Measurements from ENCODE around the gene ZNF436. TPM values are rescaled to one million over a fixed set of nuclear protein-coding genes. Genes with fewer than 3 reads are reported as not detected.

Gene ZNF436
- total RNA-seq, 4 donors from 2014 or later = 6.0 to 7.1 (median 6.8) TPM

- peak overlapping the region; percentile 82 to 99 (median 92) for H3K4me3 ChIP-seq
- no peak for TF ChIP-seq POLR2A (IDR thresholded peaks at IDR 0.05)
- TF ChIP-seq, protein P1, sequence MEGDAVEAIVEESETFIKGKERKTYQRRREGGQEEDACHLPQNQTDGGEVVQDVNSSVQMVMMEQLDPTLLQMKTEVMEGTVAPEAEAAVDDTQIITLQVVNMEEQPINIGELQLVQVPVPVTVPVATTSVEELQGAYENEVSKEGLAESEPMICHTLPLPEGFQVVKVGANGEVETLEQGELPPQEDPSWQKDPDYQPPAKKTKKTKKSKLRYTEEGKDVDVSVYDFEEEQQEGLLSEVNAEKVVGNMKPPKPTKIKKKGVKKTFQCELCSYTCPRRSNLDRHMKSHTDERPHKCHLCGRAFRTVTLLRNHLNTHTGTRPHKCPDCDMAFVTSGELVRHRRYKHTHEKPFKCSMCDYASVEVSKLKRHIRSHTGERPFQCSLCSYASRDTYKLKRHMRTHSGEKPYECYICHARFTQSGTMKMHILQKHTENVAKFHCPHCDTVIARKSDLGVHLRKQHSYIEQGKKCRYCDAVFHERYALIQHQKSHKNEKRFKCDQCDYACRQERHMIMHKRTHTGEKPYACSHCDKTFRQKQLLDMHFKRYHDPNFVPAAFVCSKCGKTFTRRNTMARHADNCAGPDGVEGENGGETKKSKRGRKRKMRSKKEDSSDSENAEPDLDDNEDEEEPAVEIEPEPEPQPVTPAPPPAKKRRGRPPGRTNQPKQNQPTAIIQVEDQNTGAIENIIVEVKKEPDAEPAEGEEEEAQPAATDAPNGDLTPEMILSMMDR (IDR thresholded peaks at IDR 0.05 in 4 of 5, conservative IDR thresholded peaks at IDR 0.05 in 1 of 5) = no peak
- intact Hi-C loops (cut with DNase I; ENCODE audit: low total_unique reads) (no loop called here), in situ Hi-C loops (cut with MboI; ENCODE audit: low sequenced_read_pairs in 4 of 4) (no loop called here)
- ATAC-seq = no peak
- peak overlapping the region; percentile 99 to 100 (median 100) for H3K27ac ChIP-seq
- H3K4me1 ChIP-seq = peaks cover 47 to 51% of the 10 kb centered on the region in 2 donors
- H3K36me3 ChIP-seq = peaks cover 0 to 17% of the 10 kb centered on the region in 2 donors
- no peaks in the 10 kb centered on the region for H3K27me3 ChIP-seq
- H3K9me3 ChIP-seq = no peaks in the 10 kb centered on the region
- no peak for DNase-seq
These were observed 683 bp upstream of the ZNF436 start for GRCh38 chr1:23370330-23370708.

- in situ Hi-C loops (cut with MboI; ENCODE audit: low sequenced_read_pairs in 4 of 4) = no loop called here
- peaks cover 47 to 51% of the 10 kb centered on the region in 2 donors for H3K4me1 ChIP-seq
- intact Hi-C loops (cut with DNase I; ENCODE audit: low total_unique reads) = loop anchor here (1.0 to 2.0 kb wide), 3 partner anchors 24 to 116 kb away; partner anchors contain the start of genes ASAP3 and HNRNPR
These were observed 888 bp downstream of the ZNF436 start for GRCh38 chr1:23368562-23369334.

DNA sequence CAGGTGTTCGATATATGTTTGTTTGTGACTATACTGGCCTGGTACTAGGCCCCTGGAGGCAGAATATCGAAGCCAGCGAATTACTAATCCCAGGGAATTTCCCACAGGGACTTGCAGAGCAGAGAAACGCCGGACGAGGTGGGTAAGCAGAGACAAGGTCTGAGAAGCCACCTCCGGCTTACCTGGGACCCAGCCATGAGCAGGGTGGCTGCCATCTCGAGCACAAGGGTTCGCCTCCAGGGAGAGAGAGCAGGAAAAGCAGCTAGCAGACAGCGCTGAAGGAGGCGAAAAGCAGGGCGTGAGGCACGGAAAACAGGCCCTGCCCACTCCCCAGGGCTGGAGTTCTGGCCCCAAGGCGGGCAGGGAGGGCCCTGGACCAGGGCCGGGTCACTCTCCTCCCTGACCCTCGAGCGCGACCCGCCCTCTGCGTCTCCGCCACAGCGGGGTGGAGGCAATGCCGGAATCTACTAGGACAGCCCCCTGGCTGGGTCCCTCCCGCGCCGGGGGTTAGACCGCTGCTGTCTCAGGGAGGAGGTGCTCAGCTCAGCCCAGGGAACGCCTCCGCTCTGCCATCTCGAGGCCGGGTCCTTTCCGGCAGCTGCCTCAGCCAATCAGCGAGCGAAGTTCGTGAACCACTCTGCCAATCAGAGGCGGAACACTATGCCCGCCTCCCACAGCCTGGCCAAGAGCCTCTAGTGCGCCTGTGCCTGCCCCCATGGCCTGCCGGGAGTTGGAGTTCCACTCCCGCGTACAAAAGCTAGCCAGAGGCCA lies 1.7 kb downstream of the ZNF436 start:
- peak; percentile 81 to 82 for TF ChIP-seq POLR2A (IDR thresholded peaks at IDR 0.05)
- TF ChIP-seq, protein P1 (IDR thresholded peaks at IDR 0.05 in 4 of 5, conservative IDR thresholded peaks at IDR 0.05 in 1 of 5) = no peak
- DNase-seq (peak; percentile 99), ATAC-seq (peak; percentile 84)
- H3K27ac ChIP-seq = peak overlapping the region; percentile 99 to 100 (median 100)
- peak overlapping the region; percentile 82 to 99 (median 92) for H3K4me3 ChIP-seq
- in situ Hi-C loops (cut with MboI; ENCODE audit: low sequenced_read_pairs in 4 of 4) = no loop called here
- H3K27me3 ChIP-seq = no peaks in the 10 kb centered on the region
- peaks cover 44 to 47% of the 10 kb centered on the region in 2 donors for H3K4me1 ChIP-seq
- peaks cover 2 to 15% (median 3%) of the 10 kb centered on the region in 3 donors for H3K9me3 ChIP-seq
- peaks cover 8 to 39% of the 10 kb centered on the region in 2 donors for H3K36me3 ChIP-seq
- intact Hi-C loops (cut with DNase I; ENCODE audit: low total_unique reads) = loop anchor here (1.0 to 2.0 kb wide), 3 partner anchors 24 to 117 kb away; partner anchors contain the start of genes ASAP3 and HNRNPR

More at GRCh38 chr1:23368562-23369334, 888 bp downstream of the ZNF436 start:
- Histone ChIP-seq H3K4me3 (peak overlapping the region; percentile 82 to 99 (median 92)), H3K36me3 (peaks cover 1 to 31% of the 10 kb centered on the region in 2 donors), H3K27ac (peak overlapping the region; percentile 99 to 100 (median 100)), H3K27me3 (no peaks in the 10 kb centered on the region), H3K9me3 (peaks cover 0 to 7% (median 0%) of the 10 kb centered on the region in 3 donors)
- ATAC-seq (peak; percentile 76 to 77), DNase-seq (peak; percentile 79 to 89)
- TF ChIP-seq, protein P1 (IDR thresholded peaks at IDR 0.05 in 4 of 5, conservative IDR thresholded peaks at IDR 0.05 in 1 of 5) = peak in 3 of 5 experiments; percentile 21 to 45 (median 25)
- peak; percentile 92 to 96 for TF ChIP-seq POLR2A (IDR thresholded peaks at IDR 0.05)

GRCh38 chr1:23367451-23367790 lies 2.2 kb downstream of the ZNF436 start:
- Histone ChIP-seq H3K9me3 (peaks cover 7 to 20% (median 7%) of the 10 kb centered on the region in 3 donors), H3K27ac (peak overlapping the region; percentile 99 to 100 (median 100)), H3K4me1 (peaks cover 40 to 42% of the 10 kb centered on the region in 2 donors), H3K4me3 (peak overlapping the region; percentile 82 to 99 (median 92)), H3K27me3 (peaks cover 0 to 2% (median 0%) of the 10 kb centered on the region in 3 donors), H3K36me3 (peaks cover 12 to 44% of the 10 kb centered on the region in 2 donors)
- intact Hi-C loops (cut with DNase I; ENCODE audit: low total_unique reads) (no loop called here), in situ Hi-C loops (cut with MboI; ENCODE audit: low sequenced_read_pairs in 4 of 4) (no loop called here)
- TF ChIP-seq POLR2A (IDR thresholded peaks at IDR 0.05) = no peak
- TF ChIP-seq, protein P1 (IDR thresholded peaks at IDR 0.05 in 4 of 5, conservative IDR thresholded peaks at IDR 0.05 in 1 of 5) = no peak
- ATAC-seq (no peak), DNase-seq (no peak)
